NCI-H1092 (cell line): ENCODE results near the gene HMGCLL1.

Experiments
- DNase-seq: peaks from one replicate; lab custom pipeline; 2025; lab: John Stamatoyannopoulos, UW

Gene HMGCLL1

DNA sequence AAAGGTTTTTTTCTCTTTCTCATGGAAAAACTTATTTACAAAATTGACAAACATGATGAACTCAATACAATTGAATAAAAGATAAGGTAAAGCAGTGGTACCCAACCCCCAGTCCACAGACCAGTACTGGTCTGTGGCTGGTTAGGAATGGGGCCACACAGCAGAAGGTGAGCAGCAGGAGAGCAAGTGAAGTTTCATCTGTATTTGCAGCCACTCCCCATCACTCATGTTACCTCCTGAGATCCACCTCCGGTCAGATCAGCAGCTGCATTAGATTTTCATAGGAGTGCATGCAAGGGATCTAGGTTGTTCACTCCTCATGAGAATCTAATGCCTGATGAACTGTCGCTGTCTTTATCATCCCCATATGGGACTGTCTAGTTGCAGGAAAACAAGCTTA lies 47.5 kb downstream of the HMGCLL1 start:
- no peak for DNase-seq

DNA sequence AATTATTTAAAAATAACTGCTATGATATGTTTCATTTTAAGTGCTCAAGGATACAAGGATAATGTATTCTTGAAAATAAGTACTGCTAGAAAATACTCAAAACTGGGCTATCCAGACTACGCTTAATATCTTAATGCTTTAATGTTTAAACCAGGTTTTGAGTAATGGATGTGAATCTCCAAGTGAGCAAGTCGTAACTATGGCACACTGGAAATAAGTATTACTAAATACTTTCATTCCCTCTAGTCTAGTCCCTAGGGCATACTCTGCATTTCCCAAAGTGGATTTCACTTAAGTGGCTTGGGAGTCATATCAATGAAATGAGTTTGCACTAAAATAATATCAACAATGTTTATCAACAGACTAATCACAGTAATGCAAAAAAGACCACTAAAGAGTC lies 48.1 kb downstream of the HMGCLL1 start:
- no peak for DNase-seq

DNA sequence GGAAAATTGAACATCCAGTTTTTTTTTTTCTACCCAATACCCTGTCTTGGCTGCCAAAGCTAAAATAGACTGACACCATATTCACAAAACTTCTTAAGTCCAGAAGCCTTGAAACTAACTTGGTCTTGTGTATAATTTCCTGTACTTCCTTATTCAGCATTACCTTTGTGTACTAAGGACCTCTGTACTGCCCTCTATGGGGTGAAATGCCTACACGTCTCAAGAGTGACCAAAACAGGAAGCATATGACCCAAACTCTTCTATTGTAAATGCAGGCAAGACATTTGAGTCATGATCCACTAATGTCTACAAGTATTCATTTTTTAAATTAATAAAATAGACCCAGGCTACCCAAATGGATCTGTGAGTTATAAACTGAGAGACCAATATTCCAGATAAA lies 50.4 kb downstream of the HMGCLL1 start:
- no peak for DNase-seq

- DNase-seq = no peak
Observed at GRCh38 chr6:55524441-55524840, 54.6 kb downstream of the HMGCLL1 start.

DNA sequence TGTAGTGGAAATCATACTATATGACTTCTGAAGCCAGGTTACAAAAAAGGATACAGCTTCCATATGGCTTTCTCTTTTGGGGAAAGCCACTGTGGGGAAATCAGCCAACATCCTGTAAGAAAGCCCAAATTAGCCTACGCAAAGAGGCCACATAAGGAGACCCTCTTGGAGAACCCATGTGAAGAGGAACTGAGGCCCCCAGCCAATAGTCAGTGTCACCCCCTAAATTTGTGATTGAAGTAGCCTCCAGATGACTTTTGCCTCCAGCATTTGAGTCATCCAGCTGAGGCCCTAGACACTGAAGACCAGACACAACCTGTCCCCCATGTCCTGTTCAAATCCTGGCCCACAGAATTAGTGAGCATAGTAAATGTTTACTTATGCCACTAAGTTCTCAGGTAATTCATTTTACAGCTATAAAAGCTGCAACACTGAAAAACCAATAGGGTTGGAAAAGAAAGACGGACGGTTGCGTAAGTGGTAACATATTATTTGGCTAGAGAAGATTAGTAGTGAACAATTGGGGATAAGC lies 60.4 kb downstream of the HMGCLL1 start:
- DNase-seq = no peak

- DNase-seq = no peak
Observed at GRCh38 chr6:55516736-55517135, 62.3 kb downstream of the HMGCLL1 start.

GRCh38 chr6:55512904-55513303 lies 66.1 kb downstream of the HMGCLL1 start:
- DNase-seq = no peak

GRCh38 chr6:55511122-55511800 lies 67.7 kb downstream of the HMGCLL1 start:
- no peak for DNase-seq

DNA sequence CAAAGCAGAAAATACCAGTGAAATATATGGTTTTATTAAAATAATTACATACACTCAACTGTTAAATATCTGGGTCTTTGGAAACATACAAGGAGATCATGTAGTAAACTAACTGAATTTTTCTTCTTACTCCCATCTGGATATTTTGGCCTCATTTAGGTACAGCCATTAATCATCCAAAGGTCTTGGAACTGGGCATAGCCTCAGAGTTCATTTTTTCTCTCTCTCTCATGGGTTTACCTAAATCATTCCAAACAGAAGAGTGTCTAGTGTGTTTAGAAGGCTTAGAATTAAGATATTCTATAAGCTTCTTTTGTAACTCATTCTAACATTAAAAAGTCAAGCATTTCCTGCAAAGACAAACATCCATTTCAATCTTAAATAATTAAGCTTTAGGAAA lies 79.4 kb downstream of the HMGCLL1 start:
- DNase-seq = no peak

DNA sequence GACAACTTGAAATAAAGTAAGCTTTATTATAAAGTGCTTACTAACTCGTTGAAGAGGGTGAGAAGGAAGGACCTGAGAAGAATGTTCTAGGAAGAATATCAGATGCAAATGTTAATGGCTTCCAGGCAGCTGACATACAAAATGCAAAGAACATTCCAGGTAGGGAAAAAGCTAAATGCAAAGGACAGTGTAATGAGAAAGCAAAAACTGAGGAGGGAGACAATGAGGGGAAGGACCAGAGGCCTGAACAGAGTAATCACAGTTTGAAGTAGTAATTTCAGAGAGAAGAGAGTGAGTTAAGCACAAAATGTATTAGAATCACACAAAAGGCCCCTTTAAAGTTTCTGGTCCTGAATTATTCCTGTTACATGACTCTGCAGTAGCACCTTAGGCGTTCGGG lies 81.3 kb downstream of the HMGCLL1 start:
- no peak for DNase-seq

DNA sequence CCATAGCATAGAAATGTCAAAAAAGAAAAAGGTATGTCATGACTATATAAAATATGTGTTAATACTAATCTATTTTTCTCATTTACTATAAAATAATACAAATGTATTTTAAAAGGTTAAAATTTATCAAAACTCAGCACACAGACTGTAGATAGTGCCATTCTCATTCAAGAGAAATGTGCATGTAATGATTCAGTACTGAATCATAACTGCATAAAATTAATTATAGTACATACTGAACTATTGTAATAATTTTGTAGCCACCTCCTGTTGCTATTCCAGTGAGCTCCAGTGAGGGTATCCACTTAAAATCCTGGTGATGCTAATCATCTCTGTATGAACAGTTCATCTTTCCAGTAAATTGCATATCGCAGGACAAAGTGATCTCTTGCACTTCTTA lies 82.8 kb downstream of the HMGCLL1 start:
- no peak for DNase-seq

DNA sequence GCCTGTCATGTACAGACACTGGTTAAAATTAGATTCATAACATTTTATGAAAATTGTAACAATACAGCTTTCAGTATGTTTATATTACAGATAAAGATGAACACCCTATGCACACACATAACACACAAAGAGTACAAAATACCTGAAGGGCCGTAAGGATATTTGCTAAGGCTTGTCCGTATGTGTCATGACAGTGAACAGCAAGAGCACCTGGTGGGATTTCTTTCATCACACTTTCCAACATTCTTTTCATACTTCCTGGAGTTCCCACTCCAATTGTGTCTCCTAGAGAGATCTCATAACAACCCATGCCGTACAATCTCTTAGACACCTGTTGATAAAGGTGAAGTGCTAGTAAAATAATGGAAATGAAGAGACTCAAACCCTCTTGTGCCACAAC lies 83.7 kb downstream of the HMGCLL1 start:
- DNase-seq = no peak

- DNase-seq = no peak
Observed at GRCh38 chr6:55494411-55494810, 84.6 kb downstream of the HMGCLL1 start.

- no peak for DNase-seq
Observed at GRCh38 chr6:55492259-55492658, 86.7 kb downstream of the HMGCLL1 start.

DNA sequence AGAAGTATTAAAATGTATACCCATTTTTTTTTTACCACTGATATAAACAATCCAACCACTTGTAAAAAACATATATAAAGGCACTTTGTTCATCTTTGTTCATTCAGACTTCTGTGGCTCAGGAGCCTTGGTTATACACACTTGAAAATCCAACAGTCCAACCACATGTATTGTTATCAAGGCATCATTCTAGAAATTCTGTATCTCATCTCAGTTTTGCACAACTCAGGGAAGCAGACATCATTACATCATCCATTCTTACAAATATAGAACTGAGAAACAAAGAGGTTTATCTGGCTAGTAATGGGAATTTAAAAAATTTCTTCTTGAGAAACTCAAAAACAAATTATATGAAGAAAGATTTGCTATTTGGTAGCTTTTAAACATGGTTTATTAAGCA lies 88.1 kb downstream of the HMGCLL1 start:
- DNase-seq = no peak

- no peak for DNase-seq
Observed at GRCh38 chr6:55474382-55474781, 104.6 kb downstream of the HMGCLL1 start.

DNA sequence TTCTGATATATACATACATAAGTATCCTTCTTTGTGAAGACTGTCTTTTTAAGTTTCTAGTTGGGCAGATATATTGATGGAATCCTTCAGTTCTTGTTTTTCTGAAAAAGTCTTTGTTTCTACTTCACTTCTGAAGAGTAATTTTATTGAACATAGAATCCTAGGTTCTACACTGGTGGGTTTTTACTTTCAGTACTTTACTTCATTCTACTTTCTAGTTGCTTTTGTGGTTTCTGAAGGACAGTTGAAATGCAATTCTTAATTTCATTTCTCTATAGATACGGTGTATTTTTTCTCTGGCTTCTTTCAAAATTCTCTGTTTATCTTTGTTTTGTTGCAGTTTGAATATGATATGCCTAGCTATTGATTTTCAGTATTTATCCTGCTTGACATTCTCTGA lies 105.3 kb downstream of the HMGCLL1 start:
- no peak for DNase-seq

GRCh38 chr6:55469951-55470366 lies 109.0 kb downstream of the HMGCLL1 start:
- no peak for DNase-seq

- no peak for DNase-seq
Observed at GRCh38 chr6:55456016-55456415, 123.0 kb downstream of the HMGCLL1 start.

- DNase-seq = no peak
Observed at GRCh38 chr6:55450005-55450404, 129.0 kb downstream of the HMGCLL1 start.

GRCh38 chr6:55449225-55449624 lies 129.8 kb downstream of the HMGCLL1 start:
- no peak for DNase-seq

- no peak for DNase-seq
Observed at GRCh38 chr6:55448451-55448850, 130.5 kb downstream of the HMGCLL1 start.

DNA sequence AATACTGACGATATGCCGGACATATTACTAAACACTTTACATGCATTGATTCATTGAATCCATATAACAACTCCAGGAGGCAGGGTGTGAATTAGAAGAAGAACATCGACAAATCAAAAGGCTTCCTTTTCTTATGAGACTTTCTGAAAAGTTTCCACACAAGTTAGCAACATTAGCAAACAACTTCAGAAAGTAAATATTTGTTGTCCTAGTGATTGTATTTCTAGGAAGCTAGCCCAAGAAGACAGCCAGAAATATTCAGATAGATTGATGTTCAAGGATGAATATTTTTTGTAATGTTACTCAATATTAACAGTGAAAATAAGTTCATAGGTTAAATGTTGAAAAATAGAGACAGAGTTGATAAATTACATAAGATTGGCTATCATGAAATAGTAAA lies 131.1 kb downstream of the HMGCLL1 start:
- no peak for DNase-seq

DNA sequence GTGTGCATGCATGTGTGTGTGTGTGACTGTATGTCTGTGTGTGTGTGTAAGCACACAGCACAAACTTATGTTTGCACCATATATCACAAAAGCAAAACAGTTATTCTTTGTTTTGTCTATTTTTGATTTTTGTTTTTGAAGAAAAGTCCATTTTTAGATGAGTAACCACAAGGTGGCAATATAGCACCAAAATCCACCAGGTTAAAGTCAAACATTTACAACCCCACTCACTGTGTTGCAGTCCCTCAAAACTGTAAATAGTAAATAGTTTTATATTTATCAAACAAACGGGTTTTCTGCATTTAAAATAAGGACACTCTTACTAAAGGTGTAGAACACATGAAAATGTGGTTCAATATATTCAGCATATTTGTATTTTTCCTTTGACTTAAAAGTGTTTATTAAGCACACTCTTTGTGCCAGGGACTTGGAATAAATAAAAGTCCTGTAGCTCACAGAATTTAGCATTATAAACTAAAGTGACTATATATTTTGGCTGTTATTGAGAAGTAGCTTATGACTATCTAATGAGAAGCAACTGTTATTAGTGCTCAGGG lies 133.3 kb downstream of the HMGCLL1 start:
- no peak for DNase-seq
